ENCODE measurements around the gene MYO1B.
A peak's percentile ranks its signal among the peaks of the same experiment; 100 is the strongest.

The MYO1B gene

DNA sequence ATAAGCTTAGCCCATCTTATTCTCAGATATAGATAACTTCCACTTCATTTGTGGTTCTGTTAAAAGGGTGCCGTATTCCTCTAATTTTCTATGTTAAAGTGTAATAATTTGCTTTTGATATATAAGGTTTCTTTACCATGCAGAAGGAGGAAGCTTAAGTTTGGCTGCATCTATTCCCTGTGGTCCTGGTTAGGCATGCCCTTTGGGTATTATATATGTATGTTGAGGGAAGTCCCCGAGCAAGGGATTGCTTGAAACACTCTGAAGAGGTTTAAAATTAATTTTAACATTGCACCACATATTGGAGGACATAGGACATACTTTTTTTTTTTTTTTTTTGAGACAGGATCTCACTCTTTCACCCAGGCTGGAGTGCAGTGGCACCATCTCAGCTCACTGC, 16.9 kb upstream of the MYO1B start:
- no peak for DNase-seq

DNA sequence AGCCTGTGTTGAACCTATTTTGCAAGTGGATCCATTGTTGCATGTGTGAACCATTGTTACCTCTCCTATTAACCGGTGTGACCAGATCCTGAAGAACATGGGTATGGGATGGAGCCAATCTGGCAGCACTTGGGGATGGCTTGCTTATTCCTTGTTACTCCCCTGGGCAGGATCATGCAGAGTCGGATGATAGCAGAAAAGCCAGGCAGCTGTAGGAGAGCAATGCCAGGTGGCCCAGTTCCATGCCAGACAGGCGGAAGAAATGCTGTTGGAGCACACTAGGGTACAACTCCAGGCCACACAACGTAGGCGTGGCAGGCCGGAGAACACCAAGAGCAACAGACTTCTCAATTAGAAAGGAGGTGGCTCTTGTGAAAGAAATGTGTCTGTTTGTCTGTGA, 16.3 kb upstream of the MYO1B start:
- no peak for DNase-seq

DNA sequence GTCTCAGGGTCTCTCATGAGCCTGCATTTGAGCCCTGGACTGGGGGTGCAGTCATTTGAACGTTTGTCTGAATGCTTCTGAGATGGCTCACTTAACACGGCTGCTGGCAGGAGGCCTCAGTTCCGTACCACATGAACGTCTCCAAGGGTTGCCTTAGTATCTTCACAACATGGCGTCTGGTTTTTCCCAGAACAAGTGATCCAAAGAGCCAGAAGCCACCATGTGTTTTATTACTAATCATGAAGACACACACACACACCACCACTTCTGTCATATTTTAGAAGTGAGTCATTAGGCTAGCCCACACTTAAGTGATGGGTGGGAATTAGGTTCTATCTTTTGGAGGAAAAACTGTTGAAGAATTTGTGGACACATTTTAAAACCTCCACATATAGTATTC, 15.0 kb upstream of the MYO1B start:
- no peak for DNase-seq

DNA sequence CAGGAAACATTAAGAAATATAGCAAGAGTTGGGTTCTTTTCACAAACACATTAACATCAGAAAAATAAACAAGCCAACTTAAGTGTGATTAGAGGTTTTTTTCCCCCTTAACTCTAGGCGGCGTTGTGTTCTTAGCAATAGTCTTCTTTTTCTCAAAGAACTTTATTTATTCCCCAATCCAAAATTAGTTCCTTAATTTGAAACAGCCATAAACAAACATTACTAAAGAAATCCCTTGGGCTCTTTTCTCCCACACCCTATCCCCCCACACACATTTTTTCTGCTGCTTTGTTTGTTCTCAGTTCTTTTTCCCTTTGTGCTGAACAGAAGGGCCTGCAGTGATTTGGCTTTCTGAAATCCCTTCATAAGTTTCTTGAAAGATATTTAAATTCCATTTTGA, 13.2 kb upstream of the MYO1B start:
- DNase-seq: no peak

DNA sequence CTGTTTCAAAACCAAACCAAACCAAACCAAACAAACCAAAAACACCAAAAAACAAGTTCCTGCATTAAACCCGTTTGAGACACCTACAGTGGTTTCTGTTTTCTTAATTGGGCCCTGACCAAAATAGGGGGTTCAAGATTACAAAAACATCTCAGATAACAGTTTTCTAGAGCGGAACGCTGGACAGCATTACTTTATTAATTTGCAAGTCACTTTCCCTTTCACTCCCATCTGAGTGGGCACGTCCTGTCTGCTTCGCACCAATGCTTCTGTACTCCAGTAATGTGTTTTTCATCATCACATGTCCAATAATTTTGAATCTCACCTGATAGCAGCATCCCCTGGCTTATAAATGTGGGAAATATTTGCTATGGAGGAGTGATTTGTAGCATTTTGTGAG, 11.7 kb upstream of the MYO1B start:
- no peak for DNase-seq

DNA sequence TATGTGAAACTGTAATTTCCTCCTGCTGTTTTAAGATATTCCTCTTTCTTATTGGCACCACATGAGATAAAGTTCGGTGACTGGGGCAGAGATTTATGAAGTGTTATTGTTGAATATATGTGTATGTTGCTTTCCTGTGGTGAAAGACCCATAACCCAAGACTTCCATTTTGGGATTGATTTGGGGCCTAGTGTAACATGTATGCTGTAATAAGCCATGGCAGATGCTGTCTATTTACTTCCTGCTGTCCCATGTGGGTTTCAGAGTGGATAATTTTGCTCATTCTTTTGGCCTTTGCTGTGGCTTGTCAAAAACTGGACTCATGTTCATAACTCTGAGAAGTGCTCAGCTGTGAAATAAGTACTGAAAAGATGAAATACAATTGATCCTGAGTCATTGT, 10.8 kb upstream of the MYO1B start:
- DNase-seq: no peak

DNA sequence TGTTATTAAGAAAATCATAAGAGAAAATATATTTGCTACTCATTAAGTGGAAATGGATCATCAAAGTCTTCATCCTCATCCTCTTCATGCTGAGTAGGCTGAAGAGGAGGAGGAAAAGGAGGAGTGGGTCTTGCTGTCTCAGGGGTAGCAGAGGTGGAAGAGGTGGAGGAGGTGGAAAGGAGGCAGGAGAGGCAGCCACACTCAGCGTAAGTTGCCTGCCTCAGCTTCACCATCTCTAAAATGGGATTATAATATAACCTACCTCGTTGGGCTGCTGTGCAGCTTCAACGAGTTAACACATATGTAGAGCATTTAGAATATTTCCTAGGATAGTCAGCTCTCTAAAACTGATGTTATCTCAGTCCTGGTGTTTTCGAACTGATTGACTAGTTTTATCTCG, 4.3 kb upstream of the MYO1B start:
- no peak for DNase-seq

DNA sequence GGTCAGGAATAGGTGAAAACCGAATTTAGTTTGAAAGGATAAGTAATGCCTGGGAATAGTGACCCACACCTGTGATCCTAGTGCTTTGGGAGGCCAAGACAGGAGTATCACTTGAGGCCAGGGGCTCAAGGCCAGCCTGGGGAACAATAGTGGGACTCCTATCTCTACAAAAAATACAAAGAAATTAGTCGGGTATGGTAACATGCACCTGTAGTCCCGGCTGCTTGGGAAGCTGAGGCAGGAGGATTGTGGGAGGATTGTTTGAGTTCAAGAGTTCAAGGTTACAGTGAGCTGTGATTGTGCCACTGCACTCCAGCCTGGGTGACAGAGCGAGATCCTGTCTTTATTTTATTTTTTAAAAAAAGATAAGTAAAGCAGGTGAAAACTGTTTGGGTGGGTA, 3.8 kb upstream of the MYO1B start:
- DNase-seq: no peak

DNA sequence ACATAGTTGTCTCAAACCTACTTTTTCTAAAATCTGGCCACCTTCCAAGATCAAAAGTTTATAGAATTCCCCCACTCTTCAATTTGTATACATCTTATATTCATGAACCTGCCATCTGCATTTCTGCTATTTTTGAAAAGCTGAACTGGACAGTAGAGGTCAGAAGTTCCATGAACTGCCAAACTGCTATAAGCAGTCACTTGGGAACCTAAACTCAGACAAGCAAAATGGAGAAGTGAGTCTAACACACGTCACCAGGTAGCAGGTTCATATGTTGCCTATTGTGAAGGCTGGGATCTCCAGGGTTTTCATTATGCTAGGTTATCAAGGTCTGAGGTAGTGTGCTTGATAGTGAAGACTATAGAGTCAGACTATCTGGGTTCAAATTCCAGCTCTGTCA, 2.0 kb upstream of the MYO1B start:
- no peak for DNase-seq

DNA sequence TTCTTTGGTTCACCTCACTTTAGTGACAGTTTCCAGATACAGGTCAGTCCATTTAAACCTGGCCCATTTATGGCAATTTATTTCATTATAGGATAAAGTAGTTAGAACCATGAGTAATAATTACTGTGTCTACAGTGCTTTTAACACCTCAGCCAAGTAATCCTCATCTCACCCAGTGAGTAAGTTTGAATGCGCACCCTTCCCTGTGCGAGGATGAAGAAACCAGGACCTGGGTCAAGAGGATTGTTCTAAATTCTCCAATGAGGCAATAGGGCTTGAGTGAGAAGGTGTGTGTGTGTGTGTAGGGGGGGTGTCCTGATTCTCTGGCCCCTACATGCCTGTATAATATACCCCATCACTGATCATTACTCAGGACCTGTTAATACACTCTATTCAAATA, 854 bp upstream of the MYO1B start:
- DNase-seq: no peak

DNA sequence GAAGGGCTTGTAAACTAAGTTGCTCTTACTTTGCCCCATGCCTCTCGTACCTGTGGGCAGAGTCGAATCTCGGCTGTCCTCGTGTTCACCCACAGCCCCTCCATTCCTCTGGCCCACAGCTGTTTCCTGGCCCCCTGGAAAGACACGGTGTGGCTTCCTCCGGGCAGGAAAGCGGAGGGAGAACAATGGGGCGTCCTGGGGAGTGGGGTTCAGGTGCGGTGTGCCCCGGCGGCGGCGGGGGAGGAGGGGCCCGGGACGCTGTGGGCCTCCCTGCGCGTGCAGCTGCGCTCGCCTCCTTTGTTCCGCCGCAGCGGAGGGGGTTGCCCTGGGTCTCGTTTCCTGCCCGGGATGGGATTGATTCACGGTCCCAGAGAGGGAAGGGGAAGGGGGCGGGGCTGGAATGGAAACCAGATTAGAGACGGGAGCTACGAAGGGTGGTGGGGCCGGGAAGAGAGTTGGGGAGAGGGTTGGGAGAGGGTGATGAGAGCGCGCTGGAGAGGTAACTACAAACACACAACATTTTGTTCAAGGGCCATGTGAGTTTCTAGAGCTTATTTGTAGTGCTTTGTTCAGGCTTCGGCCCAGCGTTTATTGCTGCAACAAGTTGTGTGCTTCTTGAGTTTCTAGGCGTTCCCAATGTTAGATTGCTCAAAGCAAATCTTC, 796 bp downstream of the MYO1B start:
- DNase-seq: peak; percentile 5

DNA sequence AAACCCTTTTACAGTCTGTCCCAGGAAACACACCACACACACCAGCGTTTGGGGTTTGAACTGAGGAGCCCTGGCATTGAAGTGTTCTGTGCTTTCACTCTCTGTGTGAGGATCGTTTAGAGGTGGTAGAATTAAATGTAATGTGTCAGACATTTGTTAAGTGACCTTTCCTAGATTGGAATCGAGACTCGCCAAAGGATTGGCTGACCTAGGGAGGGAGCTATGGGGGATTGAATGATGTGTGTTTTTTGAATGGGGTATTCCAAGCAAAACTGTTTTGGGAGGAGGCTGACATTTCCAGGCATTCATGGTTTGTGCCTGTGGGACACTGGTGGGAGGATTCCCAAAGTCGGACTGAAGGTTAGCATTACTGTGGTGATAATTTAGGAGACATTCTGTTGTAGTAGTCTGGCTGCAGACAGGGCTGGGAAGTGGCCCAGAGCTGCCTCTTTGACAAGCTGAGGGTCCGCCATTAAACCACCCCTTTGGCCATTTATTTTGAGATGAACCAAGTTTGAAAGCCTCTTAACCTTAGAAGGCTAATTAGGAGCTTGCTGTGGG, 1.7 kb downstream of the MYO1B start:
- no peak for DNase-seq

DNA sequence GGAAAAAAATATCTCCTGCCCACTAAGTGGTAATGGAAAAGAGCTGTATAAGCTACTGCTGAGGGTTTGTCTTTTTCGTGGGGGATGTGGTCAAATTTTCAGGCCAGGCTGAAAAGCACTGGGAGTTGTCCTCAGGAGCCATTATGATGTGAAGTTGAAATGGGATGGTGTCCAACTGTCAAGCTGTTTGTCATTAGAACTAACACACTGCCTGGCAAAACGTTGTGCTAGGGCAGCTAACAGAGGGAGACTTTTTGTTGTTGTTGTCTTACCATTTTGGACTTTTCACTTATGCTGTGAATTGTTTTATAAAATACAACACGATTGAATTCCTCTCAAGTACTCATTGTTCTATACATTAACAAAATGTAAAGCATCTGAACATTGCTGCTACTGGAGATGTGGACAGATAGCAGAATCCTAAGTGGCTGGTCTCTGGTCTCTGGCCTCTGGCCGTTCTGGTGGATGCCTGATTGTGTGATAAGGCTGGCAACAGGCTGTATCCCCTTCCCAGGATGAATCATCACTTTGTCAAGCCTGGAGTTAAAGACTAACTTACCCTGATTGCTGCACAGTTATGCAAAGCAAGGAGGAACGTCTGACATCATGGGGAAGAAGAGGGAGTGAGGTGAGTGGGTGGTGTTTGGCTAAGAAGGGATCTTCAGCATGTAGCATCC, 2.3 kb downstream of the MYO1B start:
- DNase-seq: no peak

DNA sequence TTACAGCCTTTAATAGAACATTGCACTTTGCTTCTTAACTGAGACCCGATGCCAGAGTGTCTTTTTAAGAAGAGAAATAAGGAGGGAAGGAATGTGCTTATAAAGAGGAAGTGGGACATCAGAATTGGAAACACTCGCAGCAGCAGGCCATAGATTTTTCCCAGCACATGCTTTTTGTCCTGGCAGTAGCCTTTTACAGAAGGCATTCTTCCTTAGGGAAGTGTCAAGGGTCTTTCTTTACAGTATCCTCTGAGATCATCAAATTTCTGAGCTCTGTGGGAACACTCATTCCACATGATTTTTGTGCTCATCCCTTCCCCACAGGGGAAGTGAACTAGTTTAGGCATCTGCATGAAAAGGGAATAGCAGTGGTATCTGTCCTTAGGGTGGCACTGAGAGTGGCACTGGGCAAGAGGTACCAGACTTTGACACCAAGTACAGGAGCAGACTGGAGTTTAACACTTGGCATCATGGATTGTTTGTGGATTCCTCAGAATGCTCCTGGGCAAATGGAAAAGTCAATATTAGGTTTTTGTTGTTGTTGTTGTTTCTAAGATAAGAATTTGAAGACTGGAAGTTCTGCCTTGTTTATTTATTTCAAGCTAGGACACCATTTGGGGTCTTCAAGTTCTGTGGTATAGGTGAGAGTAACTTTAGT, 4.1 kb downstream of the MYO1B start:
- no peak for DNase-seq

DNA sequence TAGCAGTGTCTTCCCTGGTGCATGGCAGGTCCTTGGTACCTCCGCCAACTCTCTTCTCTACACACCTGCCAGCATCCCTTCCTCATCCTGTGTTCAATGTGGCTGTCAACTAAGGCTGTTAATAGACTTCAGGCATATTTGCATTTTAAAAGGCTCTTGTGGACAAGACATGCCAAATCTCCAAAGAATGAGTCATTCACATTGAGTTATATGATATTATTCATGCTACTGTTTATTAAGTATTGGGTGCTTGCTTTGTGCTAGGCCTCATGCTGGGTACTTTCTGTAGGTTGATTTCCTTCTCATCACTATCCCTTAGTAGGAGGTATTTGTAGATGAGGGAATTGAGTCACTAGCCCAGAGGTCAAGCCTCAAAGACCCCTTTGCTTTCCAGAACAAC, 5.2 kb downstream of the MYO1B start:
- DNase-seq: no peak

DNA sequence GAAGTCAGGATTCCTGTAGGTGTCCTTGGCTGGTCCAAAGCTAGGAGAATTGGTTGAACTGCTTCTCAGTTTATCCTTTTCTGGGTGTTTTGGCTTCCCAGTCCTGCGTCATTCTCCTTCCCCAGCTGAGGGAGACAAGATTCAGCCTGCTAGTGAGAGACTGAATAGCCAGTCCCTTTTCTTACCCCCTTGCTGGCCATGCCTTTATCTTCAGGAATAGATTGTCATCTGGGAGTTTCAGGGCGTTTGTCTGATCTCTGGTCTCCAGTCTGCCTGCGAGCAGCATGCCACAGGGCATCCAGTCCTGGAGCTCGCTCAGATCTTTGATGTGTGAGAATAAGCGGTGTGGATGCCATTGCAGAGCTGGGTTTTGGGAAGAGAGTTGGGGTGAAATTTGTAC, 5.8 kb downstream of the MYO1B start:
- no peak for DNase-seq

DNA sequence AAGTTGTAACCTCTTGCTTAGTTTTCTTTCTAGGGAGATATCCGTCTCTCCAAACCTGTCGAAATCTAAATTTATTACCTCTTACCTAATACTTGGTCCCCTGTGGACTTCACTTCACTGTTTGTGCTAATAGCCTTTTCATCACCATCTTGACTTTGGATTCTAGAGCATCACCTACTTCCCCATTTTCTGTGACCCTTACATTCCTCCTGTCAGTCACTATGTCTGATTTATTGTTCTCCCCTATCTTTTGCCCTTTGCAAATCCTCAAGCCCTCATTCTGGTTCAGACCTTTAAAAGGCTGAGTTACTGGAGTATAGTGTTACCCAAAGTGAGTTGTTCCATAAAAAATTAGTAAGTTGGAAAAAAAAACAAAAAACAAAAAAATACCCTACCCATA, 7.5 kb downstream of the MYO1B start:
- DNase-seq: no peak

DNA sequence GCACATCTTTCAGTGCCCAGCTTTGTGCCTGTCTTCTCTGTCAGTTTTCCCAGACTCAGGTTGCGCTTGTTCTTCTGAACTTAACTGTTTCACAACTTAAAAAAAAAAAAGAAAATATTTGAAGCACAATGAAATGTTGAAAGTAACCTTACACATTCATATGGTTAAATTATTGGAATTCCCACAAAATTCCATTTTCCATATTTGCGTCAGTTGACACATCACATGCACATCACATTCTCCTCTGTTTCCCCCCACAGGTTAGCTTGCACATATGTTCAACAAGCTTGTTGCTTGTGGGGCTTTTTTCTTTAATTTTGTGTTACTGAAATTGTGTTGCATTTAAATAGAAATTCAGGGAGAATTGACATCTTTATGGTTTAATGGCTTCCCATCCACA, 8.3 kb downstream of the MYO1B start:
- no peak for DNase-seq

DNA sequence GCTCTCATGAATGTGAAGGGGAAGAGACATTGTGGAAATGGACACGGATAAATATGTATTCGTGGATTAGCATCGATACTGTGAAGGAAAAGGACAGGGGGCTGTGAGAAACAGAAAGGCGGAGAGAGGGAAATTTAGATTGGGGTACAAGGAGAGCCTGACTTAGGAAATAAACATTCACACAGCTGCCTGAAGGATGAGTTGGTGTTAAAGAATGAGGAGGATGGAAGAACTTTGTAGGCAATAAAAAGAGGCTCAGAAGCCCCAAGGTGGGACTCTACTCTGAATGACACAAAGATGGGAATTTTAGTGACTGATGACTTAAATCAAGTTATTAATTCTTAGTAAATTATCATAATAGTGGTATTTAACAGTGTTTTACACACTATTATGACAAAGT, 10.1 kb downstream of the MYO1B start:
- DNase-seq: no peak

DNA sequence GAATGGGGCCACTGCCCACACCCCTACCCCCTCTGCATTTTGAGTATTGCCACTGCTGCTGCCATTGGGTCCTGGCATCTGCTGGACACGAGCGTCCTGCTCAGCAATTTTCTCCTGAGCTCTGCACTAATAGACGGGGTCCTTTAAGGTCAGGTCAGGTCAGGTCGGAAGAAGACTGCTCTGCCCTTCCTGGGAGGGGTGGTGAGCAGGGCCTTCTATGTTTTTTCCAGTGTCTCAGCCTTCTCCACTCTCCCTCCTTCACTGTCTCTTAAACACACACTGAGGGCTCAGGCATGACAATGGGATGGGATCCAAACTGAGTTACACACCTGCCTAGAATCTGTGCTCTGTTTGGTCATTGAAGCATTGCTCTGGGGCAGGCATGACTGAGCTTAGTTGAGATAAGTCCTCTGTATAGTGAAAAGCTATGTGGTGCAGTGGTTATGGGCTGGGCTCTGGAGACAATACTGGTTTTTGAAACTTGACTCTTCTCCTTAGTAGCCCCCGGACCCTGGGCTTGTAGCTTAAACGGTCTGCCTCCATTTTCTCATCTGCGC, 10.6 kb downstream of the MYO1B start:
- no peak for DNase-seq

DNA sequence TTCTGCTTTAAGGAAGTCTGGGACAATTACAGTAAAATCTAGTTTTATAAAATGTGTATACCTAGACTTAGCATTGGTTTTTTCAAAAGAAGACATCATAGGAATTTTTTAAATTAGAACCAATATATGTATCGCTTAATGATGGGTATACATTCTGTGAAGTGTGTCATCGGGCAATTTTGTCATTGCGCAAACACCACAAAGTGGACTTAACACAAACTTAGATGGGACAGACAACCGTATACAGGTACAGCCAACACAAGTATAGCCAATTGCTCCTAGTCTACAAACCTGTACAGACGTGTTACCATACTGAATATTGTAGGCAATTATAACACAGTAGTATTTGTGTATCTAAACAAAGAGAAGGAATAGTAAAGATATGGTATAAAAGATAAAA, 12.7 kb downstream of the MYO1B start:
- no peak for DNase-seq

DNA sequence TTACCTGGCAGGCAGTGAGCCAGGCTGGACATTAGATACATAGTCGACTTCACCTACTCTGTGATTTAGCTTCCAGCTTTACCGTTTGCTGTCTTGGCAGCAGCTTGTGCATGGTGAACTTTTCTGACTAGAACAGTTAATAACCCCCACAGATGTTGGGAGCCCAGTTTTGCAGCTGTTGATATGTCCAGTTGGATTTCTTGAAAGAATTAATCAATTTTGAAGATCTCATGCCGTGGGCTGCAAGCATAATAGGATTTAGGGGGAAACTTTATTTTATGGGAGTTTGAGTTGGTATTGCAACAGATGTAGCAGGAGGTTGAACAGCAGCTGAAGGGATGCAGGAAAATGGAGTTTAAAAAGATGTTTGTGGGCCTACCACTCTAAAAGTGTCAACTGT, 13.8 kb downstream of the MYO1B start:
- no peak for DNase-seq

DNA sequence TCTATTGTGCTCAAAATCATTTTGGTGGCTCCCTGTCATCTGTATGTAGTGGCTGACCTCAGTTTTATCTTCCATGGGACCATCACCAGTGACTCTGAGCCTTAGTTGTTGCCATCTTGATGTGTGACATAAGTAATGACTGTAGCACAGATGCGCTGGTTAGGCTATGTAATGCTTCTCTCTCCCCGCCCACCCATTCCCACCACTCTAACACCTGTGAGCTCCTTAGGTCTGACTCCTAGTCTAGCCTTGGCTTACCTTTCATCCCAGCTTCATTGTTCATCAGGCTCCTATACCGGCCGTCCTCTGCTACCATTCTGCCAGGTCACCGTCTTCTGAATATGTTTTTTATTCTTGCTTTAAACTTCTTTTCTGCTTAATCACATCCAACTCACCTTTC, 17.2 kb downstream of the MYO1B start:
- no peak for DNase-seq

DNA sequence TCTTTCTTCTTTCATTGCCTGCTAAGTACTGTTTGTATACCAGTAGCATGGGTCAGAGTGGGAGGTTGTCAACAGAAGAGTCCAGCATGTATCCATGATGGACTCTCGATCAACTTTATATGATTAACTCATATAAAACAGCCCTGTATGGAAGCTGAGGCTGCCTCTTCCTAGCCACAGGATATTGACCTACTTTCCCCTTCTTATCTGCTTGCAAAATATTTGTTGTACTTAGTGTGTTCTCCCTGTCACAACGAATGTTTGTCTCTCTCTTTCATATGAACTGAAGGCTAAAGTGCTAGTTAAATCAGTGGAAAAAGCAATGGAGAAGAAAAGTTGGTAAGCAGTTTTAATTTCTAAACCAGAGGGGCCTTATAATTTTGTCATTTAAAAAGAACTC, 17.8 kb downstream of the MYO1B start:
- no peak for DNase-seq

Data from CD4-positive, alpha-beta T cell treated with Interleukin-17A for 1 hour (primary cell).